Measurements from ENCODE around the gene ERCC6L. TPM values are rescaled to one million over a fixed set of nuclear protein-coding genes. Genes with fewer than 3 reads are reported as not detected.
"Not testable (repeated sequence)": the region's sequence is repeated elsewhere in the genome, so short reads cannot be mapped to it uniquely, and the experiment has no call there.

Gene ERCC6L
- total RNA-seq, 1 donor from 2014 or later, result 11.4 TPM

- intact Hi-C loops (cut with micrococcal nuclease), result loop anchor here (2.0 to 5.0 kb wide), 4 partner anchors 58 to 392 kb away; partner anchors contain the start of genes ERCC6L, HDAC8 and RPS4X
Measured at GRCh38 chrX:72180539-72180938, 58.3 kb downstream of the ERCC6L start.

- intact Hi-C loops (cut with micrococcal nuclease), result no loop called here
Measured at GRCh38 chrX:72176981-72177380, 61.8 kb downstream of the ERCC6L start.

GRCh38 chrX:72176289-72176688, 62.5 kb downstream of the ERCC6L start:
- intact Hi-C loops (cut with micrococcal nuclease), result not testable (repeated sequence)

GRCh38 chrX:72169008-72169728, 69.7 kb downstream of the ERCC6L start:
- intact Hi-C loops (cut with micrococcal nuclease), result no loop called here

GRCh38 chrX:72165551-72165950, 73.3 kb downstream of the ERCC6L start:
- intact Hi-C loops (cut with micrococcal nuclease), result no loop called here

- intact Hi-C loops (cut with micrococcal nuclease), result no loop called here
Measured at GRCh38 chrX:72159769-72160168, 79.1 kb downstream of the ERCC6L start.

GRCh38 chrX:72158773-72159172, 80.1 kb downstream of the ERCC6L start:
- intact Hi-C loops (cut with micrococcal nuclease), result no loop called here

Other genes with a start within 250 kb of the ERCC6L start
- gene RTL5, start 107.1 kb downstream of the ERCC6L start, total RNA-seq, result 0.16 and 0.18 TPM in 2 replicates
- gene PIN4, start 57.3 kb downstream of the ERCC6L start, total RNA-seq, result 12.8 and 16.1 TPM in 2 replicates
- 1,026 and 1,036 TPM in 2 replicates for gene RPS4X, start 38.2 kb upstream of the ERCC6L start, total RNA-seq
- 1.4 TPM in 1 of 2 replicates, not detected in the other for gene CITED1, start 66.9 kb upstream of the ERCC6L start, total RNA-seq

All from T-helper 2 cell treated with Interferon-gamma antibody and Interleukin-4, amounts not matched to agents 100 ng/mL and 5 ng/mL, for 36 hours (primary cell).